Panc1 (cell line): Measurements from ENCODE around the gene CACNA1C. TPM values are rescaled to one million over a fixed set of nuclear protein-coding genes. Genes with fewer than 3 reads are reported as not detected.

Source experiments
- ATAC-seq: fragments of 200-7000 bp; cut with Tn5 transposase; 2 replicates; pipeline ENCODE4 v1.9.1; 2020; ENCODE audit warnings: mild to moderate bottlenecking, moderate library complexity
- BruUV-seq: library from RNA; stranded (reverse); fragments of 400-500 nt; replicated peaks from 2 replicates; lab custom pipeline; 2021; lab: Mats Ljungman, UMichigan
- CTCF ChIA-PET: fragments of 300-600 bp; sonication (Branson Sonifier 250); formaldehyde crosslinking; loops from one replicate; lab custom pipeline; 2022; ENCODE audit warnings: antibody characterized with exemption; lab: Charles Lee
- POLR2A ChIA-PET: fragments of 300-600 bp; sonication (Branson Sonifier 250); formaldehyde crosslinking; loops from one replicate; lab custom pipeline; 2022; ENCODE audit warnings: antibody characterized with exemption; lab: Charles Lee
- DNase-seq: peaks from one replicate; pipeline ENCODE4 v3.0.0-alpha.2; 2010; ENCODE audit warnings: low read depth, low spot score
- H3K27ac ChIP-seq: 2 replicates; pipeline ENCODE4 v1.5.1; 2011; ENCODE audit warnings: mild to moderate bottlenecking, low read length, inconsistent platforms
- H3K27me3 ChIP-seq: fragments of 200-500 bp; sonication (Bioruptor generic); 2 replicates; pipeline ENCODE4 v1.6.0; 2014; ENCODE audit warnings: low read length, inconsistent platforms; ENCODE audit not compliant: control insufficient read depth, insufficient read depth
- H3K36me3 ChIP-seq: fragments of 200-500 bp; sonication (Bioruptor generic); 2 replicates; pipeline ENCODE4 v1.5.1; 2014; ENCODE audit warnings: inconsistent platforms, mild to moderate bottlenecking, low read length, moderate library complexity; ENCODE audit not compliant: control insufficient read depth, insufficient read depth
- H3K4me1 ChIP-seq: 2 replicates; pipeline ENCODE4 v1.5.1; 2011; ENCODE audit warnings: inconsistent platforms, mild to moderate bottlenecking, low read length, moderate library complexity; ENCODE audit not compliant: control insufficient read depth, insufficient read depth
- H3K4me3 ChIP-seq, 2 experiments: 2 replicates each; pipeline ENCODE4 v1.5.1; 2011 to 2012; ENCODE audit warnings: low read depth in 2 of 2, low read length in 2 of 2, mild to moderate bottlenecking in 2 of 2, inconsistent platforms in 1 of 2, moderate library complexity in 1 of 2
- H3K9me3 ChIP-seq: fragments of 200-500 bp; sonication (Bioruptor generic); 2 replicates; pipeline ENCODE4 v1.5.1; 2014; ENCODE audit warnings: low read depth, mild to moderate bottlenecking, inconsistent platforms, low read length, moderate library complexity; ENCODE audit not compliant: control insufficient read depth, insufficient read depth
- POLR2AphosphoS5 ChIP-seq: IDR thresholded peaks from 2 replicates; pipeline ENCODE4 v1.6.1; 2012; ENCODE audit warnings: mild to moderate bottlenecking, low read depth, low read length, moderate library complexity
- SIN3A ChIP-seq: IDR thresholded peaks from 2 replicates; pipeline ENCODE4 v1.6.1; 2012; ENCODE audit warnings: low read depth, mild to moderate bottlenecking, low read length, moderate library complexity, borderline replicate concordance; ENCODE audit not compliant: insufficient read depth
- TCF7L2 ChIP-seq: IDR thresholded peaks from 2 replicates; pipeline ENCODE4 v1.6.1; 2011; ENCODE audit warnings: mild to moderate bottlenecking, low read depth, low read length, inconsistent platforms
- in situ Hi-C: cut with HindIII; loops from 2 replicates; pipeline ENCODE4 v1.10.0; 2016; ENCODE audit warnings: low sequenced_read_pairs, low pct_unique_long_range_greater_than_20kb
- intact Hi-C: fragments of 100-400 bp; cut with micrococcal nuclease; formaldehyde crosslinking; loops from one replicate; pipeline ENCODE4 v1.10.0; 2022; ENCODE audit not compliant: unreplicated experiment
- total RNA-seq: library from RNA; stranded (reverse); gene quantifications from one replicate; pipeline ENCODE4 v1.2.1, GENCODE V29; 2021; ENCODE audit not compliant: unreplicated experiment
- TF ChIP-seq, protein P1 (sequence below): fragments of 450-650 bp; IDR thresholded peaks from 2 replicates; pipeline ENCODE4 v1.5.1; 2017; ENCODE audit warnings: mild to moderate bottlenecking
- TF ChIP-seq, protein P2 (sequence below), 2 experiments: IDR thresholded peaks; 2 replicates each; pipeline ENCODE4 v1.6.1; 2011 to 2012; ENCODE audit warnings: low read depth in 2 of 2, control low read depth in 1 of 2, low read length in 1 of 2, mild to moderate bottlenecking in 1 of 2, moderate library complexity in 1 of 2; ENCODE audit not compliant: insufficient read depth in 1 of 2

The CACNA1C gene
- total RNA-seq, 1 experiment from 2014 or later: 0.03 TPM

DNA sequence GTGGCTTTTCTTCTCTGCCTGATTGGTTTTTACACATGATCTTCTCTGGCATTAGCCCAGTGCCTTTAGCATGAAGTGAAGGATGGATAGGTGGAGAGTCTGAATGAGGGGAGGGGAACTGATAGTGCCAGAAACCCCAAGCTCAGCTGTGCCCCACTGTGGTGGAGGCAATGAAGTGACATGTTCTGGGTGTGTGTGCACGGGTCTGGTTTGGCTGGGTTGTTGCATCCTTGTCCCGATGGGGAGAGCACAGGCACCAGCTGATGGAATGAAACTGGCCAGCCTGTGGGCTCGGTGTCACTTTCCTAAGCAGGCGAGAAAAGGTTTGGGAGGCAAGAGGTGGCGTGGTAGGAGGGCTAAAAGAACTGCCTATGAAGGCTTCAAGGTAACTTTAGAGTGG is 65.3 kb downstream of the CACNA1C start:
- Histone ChIP-seq H3K27ac (no peak overlapping the region), H3K27me3 (no peaks in the 10 kb centered on the region; the same call in 1 of the 2 replicates), H3K36me3 (no peaks in the 10 kb centered on the region), H3K4me3 (no peak overlapping the region), H3K4me1 (no peaks in the 10 kb centered on the region), H3K9me3 (no peaks in the 10 kb centered on the region)
- in situ Hi-C loops (no loop called here), intact Hi-C loops (no loop called here)
- ChIA-PET CTCF (no interaction called here), POLR2A (no interaction called here)
- ATAC-seq (no peak), DNase-seq (no peak)
- BruUV-seq: no TSS peak
- TF ChIP-seq, protein P1, sequence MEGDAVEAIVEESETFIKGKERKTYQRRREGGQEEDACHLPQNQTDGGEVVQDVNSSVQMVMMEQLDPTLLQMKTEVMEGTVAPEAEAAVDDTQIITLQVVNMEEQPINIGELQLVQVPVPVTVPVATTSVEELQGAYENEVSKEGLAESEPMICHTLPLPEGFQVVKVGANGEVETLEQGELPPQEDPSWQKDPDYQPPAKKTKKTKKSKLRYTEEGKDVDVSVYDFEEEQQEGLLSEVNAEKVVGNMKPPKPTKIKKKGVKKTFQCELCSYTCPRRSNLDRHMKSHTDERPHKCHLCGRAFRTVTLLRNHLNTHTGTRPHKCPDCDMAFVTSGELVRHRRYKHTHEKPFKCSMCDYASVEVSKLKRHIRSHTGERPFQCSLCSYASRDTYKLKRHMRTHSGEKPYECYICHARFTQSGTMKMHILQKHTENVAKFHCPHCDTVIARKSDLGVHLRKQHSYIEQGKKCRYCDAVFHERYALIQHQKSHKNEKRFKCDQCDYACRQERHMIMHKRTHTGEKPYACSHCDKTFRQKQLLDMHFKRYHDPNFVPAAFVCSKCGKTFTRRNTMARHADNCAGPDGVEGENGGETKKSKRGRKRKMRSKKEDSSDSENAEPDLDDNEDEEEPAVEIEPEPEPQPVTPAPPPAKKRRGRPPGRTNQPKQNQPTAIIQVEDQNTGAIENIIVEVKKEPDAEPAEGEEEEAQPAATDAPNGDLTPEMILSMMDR: no peak
- TF ChIP-seq, protein P2, sequence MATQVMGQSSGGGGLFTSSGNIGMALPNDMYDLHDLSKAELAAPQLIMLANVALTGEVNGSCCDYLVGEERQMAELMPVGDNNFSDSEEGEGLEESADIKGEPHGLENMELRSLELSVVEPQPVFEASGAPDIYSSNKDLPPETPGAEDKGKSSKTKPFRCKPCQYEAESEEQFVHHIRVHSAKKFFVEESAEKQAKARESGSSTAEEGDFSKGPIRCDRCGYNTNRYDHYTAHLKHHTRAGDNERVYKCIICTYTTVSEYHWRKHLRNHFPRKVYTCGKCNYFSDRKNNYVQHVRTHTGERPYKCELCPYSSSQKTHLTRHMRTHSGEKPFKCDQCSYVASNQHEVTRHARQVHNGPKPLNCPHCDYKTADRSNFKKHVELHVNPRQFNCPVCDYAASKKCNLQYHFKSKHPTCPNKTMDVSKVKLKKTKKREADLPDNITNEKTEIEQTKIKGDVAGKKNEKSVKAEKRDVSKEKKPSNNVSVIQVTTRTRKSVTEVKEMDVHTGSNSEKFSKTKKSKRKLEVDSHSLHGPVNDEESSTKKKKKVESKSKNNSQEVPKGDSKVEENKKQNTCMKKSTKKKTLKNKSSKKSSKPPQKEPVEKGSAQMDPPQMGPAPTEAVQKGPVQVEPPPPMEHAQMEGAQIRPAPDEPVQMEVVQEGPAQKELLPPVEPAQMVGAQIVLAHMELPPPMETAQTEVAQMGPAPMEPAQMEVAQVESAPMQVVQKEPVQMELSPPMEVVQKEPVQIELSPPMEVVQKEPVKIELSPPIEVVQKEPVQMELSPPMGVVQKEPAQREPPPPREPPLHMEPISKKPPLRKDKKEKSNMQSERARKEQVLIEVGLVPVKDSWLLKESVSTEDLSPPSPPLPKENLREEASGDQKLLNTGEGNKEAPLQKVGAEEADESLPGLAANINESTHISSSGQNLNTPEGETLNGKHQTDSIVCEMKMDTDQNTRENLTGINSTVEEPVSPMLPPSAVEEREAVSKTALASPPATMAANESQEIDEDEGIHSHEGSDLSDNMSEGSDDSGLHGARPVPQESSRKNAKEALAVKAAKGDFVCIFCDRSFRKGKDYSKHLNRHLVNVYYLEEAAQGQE (IDR thresholded peaks at IDR 0.05; ENCODE audit: insufficient read depth in 1 of 2, low read depth in 2 of 2, low read length in 1 of 2): no peak
- TF ChIP-seq POLR2AphosphoS5 (no peak), SIN3A (no peak), TCF7L2 (no peak)

DNA sequence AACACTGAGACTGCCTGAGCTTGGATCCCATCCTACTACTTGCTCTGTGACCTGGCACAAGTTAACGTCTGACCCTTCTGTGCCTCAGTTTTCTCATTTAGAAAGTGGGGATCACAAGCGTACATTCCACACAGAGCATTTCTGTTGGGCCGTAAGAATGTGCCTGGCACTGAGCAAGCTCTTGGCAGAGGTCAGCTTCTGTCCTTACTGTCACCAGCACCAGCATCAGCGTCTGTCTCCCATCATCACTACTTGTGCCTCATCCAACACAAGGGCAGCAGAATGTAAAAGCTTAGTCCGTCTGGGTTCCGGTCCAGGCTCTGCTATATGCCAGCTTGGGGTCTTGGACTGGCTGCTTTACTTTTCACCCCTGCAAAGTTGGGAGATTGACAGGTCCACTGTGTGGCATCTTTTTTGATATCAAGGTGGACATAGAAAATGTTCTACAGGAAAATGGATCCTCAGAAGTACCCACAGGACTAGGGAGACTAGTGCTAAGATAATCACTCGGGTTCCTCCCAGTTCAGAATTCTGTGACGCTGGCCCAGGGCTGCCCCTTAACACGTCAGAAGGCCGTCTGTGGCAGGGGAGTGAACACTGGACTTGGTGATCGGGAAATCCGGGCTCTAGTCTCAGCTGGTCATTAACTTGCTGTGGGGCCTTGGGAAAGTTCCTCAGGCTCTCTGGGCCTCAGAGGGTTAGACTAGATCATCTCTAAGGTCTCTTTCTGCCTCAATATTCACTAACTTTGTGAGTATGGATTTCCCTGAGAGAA is 65.9 kb downstream of the CACNA1C start:
- TF ChIP-seq SIN3A: no peak
- TF ChIP-seq, protein P2 (IDR thresholded peaks at IDR 0.05; ENCODE audit: insufficient read depth in 1 of 2, low read depth in 2 of 2, low read length in 1 of 2): no peak
- TF ChIP-seq, protein P1: no peak
- no peak for TF ChIP-seq POLR2AphosphoS5
- TF ChIP-seq TCF7L2: no peak
- BruUV-seq: no TSS peak
- CTCF ChIA-PET: no interaction called here

More for the DNA sequence above, 65.9 kb downstream of the CACNA1C start:
- ATAC-seq (no peak), DNase-seq (no peak)
- Histone ChIP-seq H3K27me3 (no peaks in the 10 kb centered on the region; the same call in 1 of the 2 replicates), H3K36me3 (no peaks in the 10 kb centered on the region), H3K27ac (no peak overlapping the region), H3K4me3 (no peak overlapping the region), H3K9me3 (no peaks in the 10 kb centered on the region), H3K4me1 (no peaks in the 10 kb centered on the region)
- POLR2A ChIA-PET: no interaction called here
- in situ Hi-C loops: no loop called here
- intact Hi-C loops: no loop called here
